Measurements from ENCODE around the gene RPTOR. TPM values are rescaled to one million over a fixed set of nuclear protein-coding genes. Genes with fewer than 3 reads are reported as not detected.
A peak's percentile ranks its signal among the peaks of the same experiment; 100 is the strongest.

RPTOR gene
- total and polyA plus RNA-seq, 2 donors (not counting 3 experiments of a cell fraction or from before 2014, with no cell fraction given) = 10.7 to 41.8 TPM

DNA sequence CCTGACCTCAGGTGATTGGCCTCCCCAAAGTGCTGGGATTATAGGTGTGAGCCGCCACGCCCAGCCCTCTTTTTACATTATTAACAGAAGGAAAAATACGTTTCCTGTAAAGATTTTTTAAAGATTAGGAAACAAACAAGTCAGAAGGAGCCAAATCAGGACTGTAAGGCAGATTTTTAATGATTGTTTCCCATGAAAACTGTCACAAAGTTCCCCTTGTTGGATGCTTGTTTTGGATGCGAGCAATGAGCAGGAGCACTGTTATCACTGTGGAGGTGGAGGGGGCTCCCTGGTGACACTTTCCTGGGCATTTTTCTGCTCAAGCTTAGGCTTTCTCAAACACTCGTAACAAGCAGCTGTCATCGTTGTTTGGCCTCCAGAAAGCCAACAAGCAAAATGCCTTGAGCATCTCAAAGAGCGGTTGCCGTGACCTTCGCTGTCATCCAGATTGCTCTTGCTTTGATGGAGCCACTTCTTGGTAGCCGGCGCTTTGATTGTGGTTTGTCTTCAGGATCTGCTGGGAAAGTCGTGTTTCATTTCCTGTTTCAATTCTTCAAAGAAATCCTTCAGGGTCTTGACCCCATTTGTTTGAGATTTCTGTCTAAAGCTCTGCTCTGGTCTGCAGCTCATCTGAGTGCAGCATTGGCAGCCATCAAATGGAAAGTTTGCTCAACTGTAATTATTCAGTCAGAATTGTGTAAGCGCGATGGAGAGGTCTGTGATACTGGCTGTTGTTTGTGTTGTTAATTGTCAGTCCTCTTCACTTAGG lies 128.7 kb downstream of the RPTOR start:
- FAIRE-seq = peak; percentile 71
- Histone ChIP-seq H3K27ac (ENCODE audit: insufficient read depth, low read depth, low read length) (no peak overlapping the region), H3K9me1 (replicated peaks; ENCODE audit: control insufficient read depth, extremely low read depth, insufficient read depth, low read length) (no peaks in the 10 kb centered on the region), H4K20me1 (replicated peaks; ENCODE audit: control insufficient read depth, extremely low read depth, insufficient read depth, low read length) (no peaks in the 10 kb centered on the region), H3K4me2 (ENCODE audit: insufficient read depth, low read length) (no peak overlapping the region), H3K36me3 (ENCODE audit: control insufficient read depth in 2 of 2, extremely low read depth in 1 of 2, insufficient read depth in 2 of 2, low read length in 2 of 2) (no peaks in the 10 kb centered on the region), H3K4me3 (replicated peaks in 1 of 3; ENCODE audit: insufficient read depth in 1 of 3, low read depth in 1 of 3, low read length in 3 of 3) (no peak overlapping the region), H2AFZ (ENCODE audit: low read depth, low read length) (no peak overlapping the region), H3K9ac (replicated peaks; ENCODE audit: extremely low read depth, insufficient read depth, low read length) (no peak overlapping the region), H3K4me1 (ENCODE audit: control insufficient read depth, extremely low read depth, insufficient read depth, low read length) (peaks cover 22% of the 10 kb centered on the region), H3K27me3 (ENCODE audit: control insufficient read depth in 2 of 2, insufficient read depth in 2 of 2, low read length in 2 of 2) (no peaks in the 10 kb centered on the region), H3K79me2 (ENCODE audit: control insufficient read depth, insufficient read depth, low read length) (peaks cover 3% of the 10 kb centered on the region), H3K9me3 (replicated peaks; ENCODE audit: control insufficient read depth, insufficient read depth, low read length) (no peaks in the 10 kb centered on the region)
- dilution Hi-C loops (cut with MboI; ENCODE audit: extremely low pct_ligation_motif_present, low sequenced_read_pairs) (no loop called here), intact Hi-C loops (cut with micrococcal nuclease) (loop anchor here (5.0 to 10.0 kb wide), 2 partner anchors 89 to 181 kb away; no protein-coding TSS in a partner anchor)
- TF ChIP-seq POLR2AphosphoS5 (IDR thresholded peaks at IDR 0.05; ENCODE audit: insufficient read depth, low read depth, low read length) = no peak
- no peak for TF ChIP-seq GATA2 (IDR thresholded peaks at IDR 0.05; ENCODE audit: insufficient read depth, insufficient read length, low read depth, low read length)
- no peak for TF ChIP-seq POLR2A (IDR thresholded peaks at IDR 0.05; ENCODE audit: low read depth, low read length)
- TF ChIP-seq, protein P1, sequence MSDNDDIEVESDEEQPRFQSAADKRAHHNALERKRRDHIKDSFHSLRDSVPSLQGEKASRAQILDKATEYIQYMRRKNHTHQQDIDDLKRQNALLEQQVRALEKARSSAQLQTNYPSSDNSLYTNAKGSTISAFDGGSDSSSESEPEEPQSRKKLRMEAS (IDR thresholded peaks at IDR 0.05; ENCODE audit: insufficient read depth, insufficient read length) = no peak
- no peak for TF ChIP-seq FOS (IDR thresholded peaks at IDR 0.05; ENCODE audit: borderline replicate concordance, insufficient read depth, low read length)
- no peak for TF ChIP-seq MYC (IDR thresholded peaks at IDR 0.05; ENCODE audit: low read depth, low read length)
- TF ChIP-seq, protein P2, sequence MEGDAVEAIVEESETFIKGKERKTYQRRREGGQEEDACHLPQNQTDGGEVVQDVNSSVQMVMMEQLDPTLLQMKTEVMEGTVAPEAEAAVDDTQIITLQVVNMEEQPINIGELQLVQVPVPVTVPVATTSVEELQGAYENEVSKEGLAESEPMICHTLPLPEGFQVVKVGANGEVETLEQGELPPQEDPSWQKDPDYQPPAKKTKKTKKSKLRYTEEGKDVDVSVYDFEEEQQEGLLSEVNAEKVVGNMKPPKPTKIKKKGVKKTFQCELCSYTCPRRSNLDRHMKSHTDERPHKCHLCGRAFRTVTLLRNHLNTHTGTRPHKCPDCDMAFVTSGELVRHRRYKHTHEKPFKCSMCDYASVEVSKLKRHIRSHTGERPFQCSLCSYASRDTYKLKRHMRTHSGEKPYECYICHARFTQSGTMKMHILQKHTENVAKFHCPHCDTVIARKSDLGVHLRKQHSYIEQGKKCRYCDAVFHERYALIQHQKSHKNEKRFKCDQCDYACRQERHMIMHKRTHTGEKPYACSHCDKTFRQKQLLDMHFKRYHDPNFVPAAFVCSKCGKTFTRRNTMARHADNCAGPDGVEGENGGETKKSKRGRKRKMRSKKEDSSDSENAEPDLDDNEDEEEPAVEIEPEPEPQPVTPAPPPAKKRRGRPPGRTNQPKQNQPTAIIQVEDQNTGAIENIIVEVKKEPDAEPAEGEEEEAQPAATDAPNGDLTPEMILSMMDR (IDR thresholded peaks at IDR 0.05; ENCODE audit: extremely low read depth in 1 of 2, insufficient read depth in 1 of 2, low read depth in 1 of 2, low read length in 2 of 2) = no peak
- TF ChIP-seq JUN (IDR thresholded peaks at IDR 0.05; ENCODE audit: borderline replicate concordance, insufficient read depth, insufficient read length, low read depth) = no peak
- no peak for TF ChIP-seq EZH2 (IDR thresholded peaks at IDR 0.05; ENCODE audit: borderline replicate concordance, low read depth, low read length, severe bottlenecking)
- no TSS peak for BruUV-seq (replicated peaks)
- DNase-seq (ENCODE audit: low read depth, low spot score) = peak; percentile 38
- CTCF ChIA-PET = interaction anchor here (0.6 kb wide), 1 partner anchor 24 kb away, joined by 3 read pairs; no protein-coding TSS in a partner anchor
- POLR2A ChIA-PET = no interaction called here

Measured in endothelial cell of umbilical vein (primary cell).